ENCODE measurements around the gene AFF3. TPM values are rescaled to one million over a fixed set of nuclear protein-coding genes. Genes with fewer than 3 reads are reported as not detected.

The AFF3 gene
- total RNA-seq, 1 experiment from 2014 or later, result 0.61 TPM

- TF ChIP-seq POLR2A (IDR thresholded peaks at IDR 0.05; ENCODE audit: borderline replicate concordance, extremely low read depth, insufficient read depth, insufficient read length) (no peak), CEBPB (IDR thresholded peaks at IDR 0.05; ENCODE audit: low read depth) (no peak), TCF7L2 (IDR thresholded peaks at IDR 0.05; ENCODE audit: borderline replicate concordance, extremely low read depth, insufficient read depth, insufficient read length) (no peak), ZFX (IDR thresholded peaks at IDR 0.05) (no peak)
- H3K9me3 ChIP-seq (ENCODE audit: control insufficient read depth in 1 of 2, insufficient read depth in 1 of 2, low read depth in 1 of 2, low read length in 2 of 2), result no peaks in the 10 kb centered on the region
- ChIA-PET RAD21 (ENCODE audit: low non-redundant PET in 1 of 2, low total read pairs in 2 of 2, uncharacterized antibody in 2 of 2, unreplicated experiment in 2 of 2) (no interaction called here), CTCF (no interaction called here), POLR2A (no interaction called here)
- no peaks in the 10 kb centered on the region for H3K36me3 ChIP-seq (ENCODE audit: control insufficient read depth in 1 of 2, insufficient read depth in 2 of 2, low read length in 2 of 2)
- H3K4me3 ChIP-seq (replicated peaks in 1 of 2; ENCODE audit: low read depth in 1 of 2, low read length in 2 of 2), result no peak overlapping the region
- no peak overlapping the region for H3K27ac ChIP-seq (ENCODE audit: low read depth, low read length)
- no peaks in the 10 kb centered on the region for H4K20me1 ChIP-seq (ENCODE audit: insufficient read depth)
- no peak overlapping the region for H3K9ac ChIP-seq (ENCODE audit: low read length)
- DNase-seq (ENCODE audit: low read depth, low spot score) (no peak), ATAC-seq (no peak)
- no TSS peak for BruUV-seq (replicated peaks)
- no peak overlapping the region for H2AFZ ChIP-seq (ENCODE audit: low read depth, low read length, poor library complexity, severe bottlenecking)
- no peaks in the 10 kb centered on the region for H3K4me1 ChIP-seq (ENCODE audit: control insufficient read depth in 1 of 2, insufficient read depth in 2 of 2, low read length in 2 of 2)
- H3K79me2 ChIP-seq (ENCODE audit: insufficient read depth, low read length), result no peaks in the 10 kb centered on the region
- no peaks in the 10 kb centered on the region for H3K9me2 ChIP-seq (ENCODE audit: insufficient read depth)
- intact Hi-C loops (cut with micrococcal nuclease), result no loop called here
- peaks cover 57% of the 10 kb centered on the region for H3K27me3 ChIP-seq (ENCODE audit: insufficient read depth, low read length)
- no peak overlapping the region for H3K4me2 ChIP-seq (ENCODE audit: low read length)
Measured at GRCh38 chr2:99846462-99847107, 295.8 kb downstream of the AFF3 start.

GRCh38 chr2:99845296-99845695, 297.1 kb downstream of the AFF3 start:
- peaks cover 59% of the 10 kb centered on the region for H3K27me3 ChIP-seq (ENCODE audit: insufficient read depth, low read length)
- DNase-seq (ENCODE audit: low read depth, low spot score) (no peak), ATAC-seq (no peak)
- no peaks in the 10 kb centered on the region for H3K4me1 ChIP-seq (ENCODE audit: control insufficient read depth in 1 of 2, insufficient read depth in 2 of 2, low read length in 2 of 2)
- CTCF ChIA-PET, result no interaction called here
- POLR2A ChIA-PET, result no interaction called here
- H3K9me3 ChIP-seq (ENCODE audit: control insufficient read depth in 1 of 2, insufficient read depth in 1 of 2, low read depth in 1 of 2, low read length in 2 of 2), result no peaks in the 10 kb centered on the region
- RAD21 ChIA-PET (ENCODE audit: low non-redundant PET in 1 of 2, low total read pairs in 2 of 2, uncharacterized antibody in 2 of 2, unreplicated experiment in 2 of 2), result no interaction called here
- no peak overlapping the region for H3K9ac ChIP-seq (ENCODE audit: low read length)
- H4K20me1 ChIP-seq (ENCODE audit: insufficient read depth), result no peaks in the 10 kb centered on the region
- no peak overlapping the region for H2AFZ ChIP-seq (ENCODE audit: low read depth, low read length, poor library complexity, severe bottlenecking)
- BruUV-seq (replicated peaks), result no TSS peak
- H3K9me2 ChIP-seq (ENCODE audit: insufficient read depth), result no peaks in the 10 kb centered on the region
- no peak overlapping the region for H3K4me3 ChIP-seq (replicated peaks in 1 of 2; ENCODE audit: low read depth in 1 of 2, low read length in 2 of 2)
- H3K4me2 ChIP-seq (ENCODE audit: low read length), result no peak overlapping the region
- no peaks in the 10 kb centered on the region for H3K79me2 ChIP-seq (ENCODE audit: insufficient read depth, low read length)
- TF ChIP-seq CBX3 (IDR thresholded peaks at IDR 0.05; ENCODE audit: low read depth), result no peak
- TF ChIP-seq, protein P1, sequence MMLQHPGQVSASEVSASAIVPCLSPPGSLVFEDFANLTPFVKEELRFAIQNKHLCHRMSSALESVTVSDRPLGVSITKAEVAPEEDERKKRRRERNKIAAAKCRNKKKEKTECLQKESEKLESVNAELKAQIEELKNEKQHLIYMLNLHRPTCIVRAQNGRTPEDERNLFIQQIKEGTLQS (IDR thresholded peaks at IDR 0.05), result no peak
- no peak for TF ChIP-seq SRF (IDR thresholded peaks at IDR 0.05; ENCODE audit: low read depth)
- TF ChIP-seq CEBPB (IDR thresholded peaks at IDR 0.05; ENCODE audit: low read depth), result no peak
- no peak for TF ChIP-seq ZNF274 (IDR thresholded peaks at IDR 0.05; ENCODE audit: low read depth, low read length)
- no peak for TF ChIP-seq SIN3A (IDR thresholded peaks at IDR 0.05; ENCODE audit: low read depth)
- no peak for TF ChIP-seq TCF7L2 (IDR thresholded peaks at IDR 0.05; ENCODE audit: borderline replicate concordance, extremely low read depth, insufficient read depth, insufficient read length)
- no peak for TF ChIP-seq MAX (IDR thresholded peaks at IDR 0.05)
- no peak for TF ChIP-seq POLR2AphosphoS5 (IDR thresholded peaks at IDR 0.05; ENCODE audit: low read depth, low read length)
- no peaks in the 10 kb centered on the region for H3K36me3 ChIP-seq (ENCODE audit: control insufficient read depth in 1 of 2, insufficient read depth in 2 of 2, low read length in 2 of 2)
- H3K27ac ChIP-seq (ENCODE audit: low read depth, low read length), result no peak overlapping the region
- intact Hi-C loops (cut with micrococcal nuclease), result no loop called here

All from HCT116 (cell line).